GM12878 (cell line): Measurements from ENCODE around the gene F13B. TPM values are rescaled to one million over a fixed set of nuclear protein-coding genes. Genes with fewer than 3 reads are reported as not detected.

Experiments
- ATAC-seq: fragments of 200-7000 bp; cut with Tn5 transposase; 3 replicates; pipeline ENCODE4 v1.9.1; 2020; ENCODE audit warnings: mild to moderate bottlenecking, moderate library complexity
- BruUV-seq: library from RNA; stranded (reverse); fragments of 400-500 nt; replicated peaks from 2 replicates; lab custom pipeline; 2021; lab: Mats Ljungman, UMichigan
- CTCF ChIA-PET: fragments of 300-600 bp; sonication (Branson Sonifier 250); formaldehyde crosslinking; extraction: SDS; loops from one replicate; lab custom pipeline; 2021; ENCODE audit warnings: inconsistent platforms; lab: Yijun Ruan, JAX
- POLR2A ChIA-PET: fragments of 350-600 bp; formaldehyde crosslinking; extraction: SDS; loops from one replicate; lab custom pipeline; 2021; ENCODE audit warnings: inconsistent platforms; lab: Charles Lee
- RAD21 ChIA-PET: fragments of 300-600 bp; sonication (Branson Sonifier 250); formaldehyde crosslinking; loops from one replicate; lab custom pipeline; 2023; ENCODE audit warnings: antibody characterized with exemption; ENCODE audit not compliant: unreplicated experiment; lab: Charles Lee
- SMC1A ChIA-PET: fragments of 300-600 bp; sonication (Branson Sonifier 250); formaldehyde crosslinking; loops from one replicate; lab custom pipeline; 2023; ENCODE audit not compliant: unreplicated experiment, uncharacterized antibody; lab: Charles Lee
- DNase-seq: peaks from one replicate; pipeline ENCODE4 v3.0.0-alpha.2; 2011; ENCODE audit warnings: low read depth, low spot score
- FAIRE-seq: peaks from 3 replicates; lab custom pipeline; 2011; peaks lifted over from hg19 to GRCh38; lab: Jason Lieb, UNC
- H2AFZ ChIP-seq: 2 replicates; pipeline ENCODE4 v1.6.0; 2011; ENCODE audit warnings: low read depth, low read length, control low read depth; ENCODE audit not compliant: control insufficient read depth
- H3K27ac ChIP-seq: 2 replicates; pipeline ENCODE4 v1.5.1; 2011; ENCODE audit warnings: control low read depth; ENCODE audit not compliant: control insufficient read depth, insufficient read depth
- H3K27me3 ChIP-seq, 2 experiments: replicated peaks in 1 of 2; 2 replicates each; pipeline versions ENCODE4 v1.6.0 to v1.6.1; 2011; ENCODE audit warnings: low read length in 1 of 2; ENCODE audit not compliant: control insufficient read depth in 2 of 2, insufficient read depth in 2 of 2
- H3K36me3 ChIP-seq, 2 experiments: 2 replicates each; pipeline ENCODE4 v1.5.1; 2011; ENCODE audit warnings: low read length in 1 of 2; ENCODE audit not compliant: control insufficient read depth in 2 of 2, insufficient read depth in 2 of 2
- H3K4me1 ChIP-seq: 2 replicates; pipeline ENCODE4 v1.6.1; 2011; ENCODE audit warnings: mild to moderate bottlenecking, low read length, moderate library complexity, mixed read lengths; ENCODE audit not compliant: control insufficient read depth, insufficient read depth
- H3K4me2 ChIP-seq: 2 replicates; pipeline ENCODE4 v1.6.0; 2011; ENCODE audit warnings: control low read depth; ENCODE audit not compliant: control insufficient read depth, insufficient read depth
- H3K4me3 ChIP-seq: fragments of 200-600 bp; sonication (generic); 2 replicates; pipeline ENCODE4 v1.5.1; 2016
- H3K79me2 ChIP-seq: 2 replicates; pipeline ENCODE4 v1.6.0; 2011; ENCODE audit warnings: low read length; ENCODE audit not compliant: control insufficient read depth, insufficient read depth
- H3K9ac ChIP-seq: 2 replicates; pipeline ENCODE4 v1.8.0; 2011; ENCODE audit warnings: low read length, control low read depth, mixed read lengths; ENCODE audit not compliant: control insufficient read depth, insufficient read depth
- H3K9me3 ChIP-seq: replicated peaks from 3 replicates; pipeline ENCODE4 v1.5.1; 2011; ENCODE audit warnings: mild to moderate bottlenecking, low read length; ENCODE audit not compliant: control insufficient read depth, insufficient read depth
- H4K20me1 ChIP-seq: 2 replicates; pipeline ENCODE4 v1.6.0; 2011; ENCODE audit not compliant: control insufficient read depth, insufficient read depth
- ATF2 ChIP-seq: IDR thresholded peaks from 2 replicates; pipeline ENCODE4 v1.6.1; 2012; ENCODE audit warnings: low read length, inconsistent platforms
- ATF7 ChIP-seq: fragments of 450-650 bp; IDR thresholded peaks from 2 replicates; pipeline ENCODE4 v1.6.1; 2016; ENCODE audit warnings: low read depth, mild to moderate bottlenecking
- BCL11A ChIP-seq: IDR thresholded peaks from 2 replicates; pipeline ENCODE4 v1.6.1; 2011; ENCODE audit warnings: low read depth, low read length
- HDAC2 ChIP-seq: fragments of 200-600 bp; sonication (generic); IDR thresholded peaks from 2 replicates; pipeline ENCODE4 v1.6.1; 2017
- HDAC6 ChIP-seq: fragments of 200-600 bp; sonication (generic); IDR thresholded peaks from one replicate; pipeline ENCODE4 v1.8.0; 2017; ENCODE audit warnings: antibody characterized with exemption; ENCODE audit not compliant: unreplicated experiment
- IKZF2 ChIP-seq, 2 experiments: fragments of 450-650 bp; IDR thresholded peaks; 2 replicates each; pipeline ENCODE4 v1.6.1; 2017; ENCODE audit warnings: mild to moderate bottlenecking in 2 of 2, moderate library complexity in 2 of 2
- PAX5 ChIP-seq: IDR thresholded peaks from 2 replicates; pipeline ENCODE4 v1.6.1; 2011; ENCODE audit warnings: low read depth, low read length, borderline replicate concordance
- POLR2A ChIP-seq: IDR thresholded peaks from 2 replicates; pipeline ENCODE4 v1.6.1; 2011; ENCODE audit warnings: low read depth, mild to moderate bottlenecking, low read length
- SREBF1 ChIP-seq: IDR thresholded peaks from 2 replicates; pipeline ENCODE4 v1.6.1; 2012; ENCODE audit warnings: mild to moderate bottlenecking, low read length
- ZNF207 ChIP-seq: fragments of 450-650 bp; IDR thresholded peaks from 2 replicates; pipeline ENCODE4 v1.6.1; 2014; ENCODE audit warnings: antibody characterized with exemption, mild to moderate bottlenecking, borderline replicate concordance
- ZNF217 ChIP-seq: fragments of 450-650 bp; IDR thresholded peaks from 2 replicates; pipeline ENCODE4 v1.6.1; 2017; ENCODE audit warnings: antibody characterized with exemption, mild to moderate bottlenecking
- ZNF622 ChIP-seq: fragments of 450-650 bp; IDR thresholded peaks from 2 replicates; pipeline ENCODE4 v1.6.1; 2017; ENCODE audit warnings: mild to moderate bottlenecking, inconsistent platforms
- WGBS: methylation state at CpG from one replicate; pipeline ENCODE4 v1.1.6; 2016; ENCODE audit warnings: low lambda C conversion rate; ENCODE audit not compliant: insufficient replicate concordance, insufficient coverage; ENCODE audit errors: missing lambda C conversion rate; 5-methylcytosine and 5-hydroxymethylcytosine counted together
- in situ Hi-C: fragments of 300-500 bp; cut with MboI; formaldehyde crosslinking; loops from 9 replicates; pipeline ENCODE4 v1.14.3; 2018; ENCODE audit warnings: mixed read lengths
- intact Hi-C: fragments of 100-400 bp; cut with micrococcal nuclease; formaldehyde crosslinking; loops from one replicate; pipeline ENCODE4 v1.14.2; 2022; ENCODE audit not compliant: unreplicated experiment
- polyA plus RNA-seq, 11 experiments: library from polyadenylated mRNA; depleted of rRNA in 4 of 11; unstranded in 6 of 11; stranded (reverse) in 5 of 11; fragments of >200 nt; fragmentation: Nextera tagmentation in 4 of 11; fragmentation: Illumina TruSeq in 1 of 11; extraction: Ambion mirVana in 4 of 11; extraction: Trizol in 1 of 11; gene quantifications; 1 replicate in 1 of 11; 2 replicates in 10 of 11; pipeline versions ENCODE4 v1.2.1 to v1.2.3, GENCODE V29; 2011 to 2016; ENCODE audit warnings: inconsistent platforms in 2 of 11, missing spikeins in 2 of 11, low read depth in 1 of 11
- total RNA-seq, 4 experiments: library from RNA; depleted of rRNA in 3 of 4; stranded (reverse); fragments of >200 nt in 3 of 4; fragmentation: Illumina TruSeq in 1 of 4; extraction: Trizol in 1 of 4; gene quantifications; 2 replicates each; pipeline versions ENCODE4 v1.2.1 to v1.2.3, GENCODE V29; 2013 to 2021
- TF ChIP-seq, protein P1 (sequence below): fragments of 450-650 bp; IDR thresholded peaks from 2 replicates; pipeline ENCODE4 v1.6.1; 2014; ENCODE audit warnings: mild to moderate bottlenecking
- TF ChIP-seq, protein P2 (sequence below): fragments of 450-650 bp; IDR thresholded peaks from 2 replicates; pipeline ENCODE4 v1.6.1; 2018; ENCODE audit warnings: borderline replicate concordance, mild to moderate bottlenecking; ENCODE audit not compliant: partially characterized antibody
- TF ChIP-seq, protein P3 (sequence below): fragments of 450-650 bp; formaldehyde crosslinking; IDR thresholded peaks from 2 replicates; pipeline ENCODE4 v1.4.0; 2020; ENCODE audit warnings: mild to moderate bottlenecking, moderate library complexity

The F13B gene
- total and polyA plus RNA-seq, 10 of the 15 experiments (the other 5 are each of a cell fraction or from before 2014, with no cell fraction given), result 0.06 TPM; not detected in 9

DNA sequence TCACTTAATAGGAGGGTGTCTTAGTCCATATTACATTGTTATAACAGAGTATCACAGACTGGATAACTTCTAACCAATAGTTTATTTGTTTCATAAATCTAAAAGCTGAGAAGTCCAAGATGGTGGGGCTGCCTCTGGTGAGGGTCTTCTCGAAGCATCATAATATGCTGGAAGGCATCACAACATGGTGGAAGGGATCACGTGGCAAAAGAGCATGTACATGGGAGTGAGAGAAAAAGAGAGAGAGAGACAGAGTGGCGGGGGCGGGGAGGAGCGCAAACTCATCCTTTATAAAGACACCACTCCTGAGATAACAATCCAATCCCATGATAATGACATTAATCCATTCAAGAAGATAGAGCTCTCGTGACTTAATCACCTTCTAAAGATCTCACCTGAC lies 58.2 kb downstream of the F13B start:
- no peak for DNase-seq
- 59% methylated on average over 6 of the region's 6 CpGs for WGBS
- ATAC-seq, result no peak
- no peaks in the 10 kb centered on the region for H3K4me1 ChIP-seq
- no peaks in the 10 kb centered on the region for H4K20me1 ChIP-seq
- ChIA-PET RAD21 (no interaction called here), SMC1A (no interaction called here), CTCF (no interaction called here), POLR2A (interaction anchor here (0.7 kb wide), 1 partner anchor 107 kb away, joined by 3 read pairs; no protein-coding TSS in a partner anchor)
- H3K36me3 ChIP-seq, result no peaks in the 10 kb centered on the region
- no TSS peak for BruUV-seq
- H3K27me3 ChIP-seq, result no peaks in the 10 kb centered on the region
- no peak overlapping the region for H2AFZ ChIP-seq
- in situ Hi-C loops, result no loop called here
- FAIRE-seq, result no peak
- H3K4me3 ChIP-seq, result no peak overlapping the region
- no peak overlapping the region for H3K27ac ChIP-seq
- no peak overlapping the region for H3K9ac ChIP-seq
- intact Hi-C loops, result no loop called here
- H3K9me3 ChIP-seq, result no peaks in the 10 kb centered on the region
- H3K79me2 ChIP-seq, result no peaks in the 10 kb centered on the region
- no peak overlapping the region for H3K4me2 ChIP-seq
- no peak for TF ChIP-seq POLR2A
- no peak for TF ChIP-seq HDAC2
- no peak for TF ChIP-seq PAX5
- TF ChIP-seq ATF2, result no peak
- no peak for TF ChIP-seq HDAC6
- TF ChIP-seq, protein P1, sequence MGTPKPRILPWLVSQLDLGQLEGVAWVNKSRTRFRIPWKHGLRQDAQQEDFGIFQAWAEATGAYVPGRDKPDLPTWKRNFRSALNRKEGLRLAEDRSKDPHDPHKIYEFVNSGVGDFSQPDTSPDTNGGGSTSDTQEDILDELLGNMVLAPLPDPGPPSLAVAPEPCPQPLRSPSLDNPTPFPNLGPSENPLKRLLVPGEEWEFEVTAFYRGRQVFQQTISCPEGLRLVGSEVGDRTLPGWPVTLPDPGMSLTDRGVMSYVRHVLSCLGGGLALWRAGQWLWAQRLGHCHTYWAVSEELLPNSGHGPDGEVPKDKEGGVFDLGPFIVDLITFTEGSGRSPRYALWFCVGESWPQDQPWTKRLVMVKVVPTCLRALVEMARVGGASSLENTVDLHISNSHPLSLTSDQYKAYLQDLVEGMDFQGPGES, result no peak
- no peak for TF ChIP-seq SREBF1
- TF ChIP-seq ZNF217, result no peak
- TF ChIP-seq, protein P2, sequence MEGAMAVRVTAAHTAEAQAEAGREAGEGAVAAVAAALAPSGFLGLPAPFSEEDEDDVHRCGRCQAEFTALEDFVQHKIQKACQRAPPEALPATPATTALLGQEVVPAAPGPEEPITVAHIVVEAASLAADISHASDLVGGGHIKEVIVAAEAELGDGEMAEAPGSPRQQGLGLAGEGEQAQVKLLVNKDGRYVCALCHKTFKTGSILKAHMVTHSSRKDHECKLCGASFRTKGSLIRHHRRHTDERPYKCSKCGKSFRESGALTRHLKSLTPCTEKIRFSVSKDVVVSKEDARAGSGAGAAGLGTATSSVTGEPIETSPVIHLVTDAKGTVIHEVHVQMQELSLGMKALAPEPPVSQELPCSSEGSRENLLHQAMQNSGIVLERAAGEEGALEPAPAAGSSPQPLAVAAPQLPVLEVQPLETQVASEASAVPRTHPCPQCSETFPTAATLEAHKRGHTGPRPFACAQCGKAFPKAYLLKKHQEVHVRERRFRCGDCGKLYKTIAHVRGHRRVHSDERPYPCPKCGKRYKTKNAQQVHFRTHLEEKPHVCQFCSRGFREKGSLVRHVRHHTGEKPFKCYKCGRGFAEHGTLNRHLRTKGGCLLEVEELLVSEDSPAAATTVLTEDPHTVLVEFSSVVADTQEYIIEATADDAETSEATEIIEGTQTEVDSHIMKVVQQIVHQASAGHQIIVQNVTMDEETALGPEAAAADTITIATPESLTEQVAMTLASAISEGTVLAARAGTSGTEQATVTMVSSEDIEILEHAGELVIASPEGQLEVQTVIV, result no peak
- no peak for TF ChIP-seq ZNF622
- TF ChIP-seq BCL11A, result no peak
- TF ChIP-seq, protein P3, sequence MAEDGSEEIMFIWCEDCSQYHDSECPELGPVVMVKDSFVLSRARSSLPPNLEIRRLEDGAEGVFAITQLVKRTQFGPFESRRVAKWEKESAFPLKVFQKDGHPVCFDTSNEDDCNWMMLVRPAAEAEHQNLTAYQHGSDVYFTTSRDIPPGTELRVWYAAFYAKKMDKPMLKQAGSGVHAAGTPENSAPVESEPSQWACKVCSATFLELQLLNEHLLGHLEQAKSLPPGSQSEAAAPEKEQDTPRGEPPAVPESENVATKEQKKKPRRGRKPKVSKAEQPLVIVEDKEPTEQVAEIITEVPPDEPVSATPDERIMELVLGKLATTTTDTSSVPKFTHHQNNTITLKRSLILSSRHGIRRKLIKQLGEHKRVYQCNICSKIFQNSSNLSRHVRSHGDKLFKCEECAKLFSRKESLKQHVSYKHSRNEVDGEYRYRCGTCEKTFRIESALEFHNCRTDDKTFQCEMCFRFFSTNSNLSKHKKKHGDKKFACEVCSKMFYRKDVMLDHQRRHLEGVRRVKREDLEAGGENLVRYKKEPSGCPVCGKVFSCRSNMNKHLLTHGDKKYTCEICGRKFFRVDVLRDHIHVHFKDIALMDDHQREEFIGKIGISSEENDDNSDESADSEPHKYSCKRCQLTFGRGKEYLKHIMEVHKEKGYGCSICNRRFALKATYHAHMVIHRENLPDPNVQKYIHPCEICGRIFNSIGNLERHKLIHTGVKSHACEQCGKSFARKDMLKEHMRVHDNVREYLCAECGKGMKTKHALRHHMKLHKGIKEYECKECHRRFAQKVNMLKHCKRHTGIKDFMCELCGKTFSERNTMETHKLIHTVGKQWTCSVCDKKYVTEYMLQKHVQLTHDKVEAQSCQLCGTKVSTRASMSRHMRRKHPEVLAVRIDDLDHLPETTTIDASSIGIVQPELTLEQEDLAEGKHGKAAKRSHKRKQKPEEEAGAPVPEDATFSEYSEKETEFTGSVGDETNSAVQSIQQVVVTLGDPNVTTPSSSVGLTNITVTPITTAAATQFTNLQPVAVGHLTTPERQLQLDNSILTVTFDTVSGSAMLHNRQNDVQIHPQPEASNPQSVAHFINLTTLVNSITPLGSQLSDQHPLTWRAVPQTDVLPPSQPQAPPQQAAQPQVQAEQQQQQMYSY (CRISPR knock-in tag), result no peak
- TF ChIP-seq ZNF207, result no peak
- no peak for TF ChIP-seq ATF7
- no peak for TF ChIP-seq IKZF2 (IDR thresholded peaks at IDR 0.05)
